GM12873 (cell line): Measurements from ENCODE around the gene PIK3R6.

ENCODE experiments used
- CTCF ChIP-seq: IDR thresholded peaks from 2 replicates; pipeline ENCODE4 v1.5.1; 2012; ENCODE audit warnings: low read depth, mild to moderate bottlenecking, moderate library complexity, low read length, control low read depth; ENCODE audit not compliant: insufficient read depth; ENCODE audit errors: missing control alignments

PIK3R6 gene

GRCh38 chr17:8910969-8911604, 43.6 kb upstream of the PIK3R6 start:
- no peak for TF ChIP-seq CTCF

- TF ChIP-seq CTCF = no peak
Observed at GRCh38 chr17:8909586-8910270, 42.3 kb upstream of the PIK3R6 start.

GRCh38 chr17:8905331-8905730, 37.9 kb upstream of the PIK3R6 start:
- TF ChIP-seq CTCF = no peak

GRCh38 chr17:8904686-8905085, 37.2 kb upstream of the PIK3R6 start:
- TF ChIP-seq CTCF = no peak

- TF ChIP-seq CTCF = no peak
Observed at GRCh38 chr17:8904201-8904600, 36.7 kb upstream of the PIK3R6 start.

- TF ChIP-seq CTCF = peak; percentile 34
Observed at GRCh38 chr17:8900626-8901585, 33.4 kb upstream of the PIK3R6 start.

- TF ChIP-seq CTCF = no peak
Observed at GRCh38 chr17:8900207-8900606, 32.7 kb upstream of the PIK3R6 start.
